LNCaP clone FGC (cell line): ENCODE measurements around the gene FAM98B.

Source experiments
- DNase-seq: peaks from one replicate; pipeline ENCODE4 v3.0.0-alpha.2; 2011; ENCODE audit warnings: low read depth
- H3K4me3 ChIP-seq: 2 replicates; pipeline ENCODE4 v1.5.1; 2011; ENCODE audit warnings: mild to moderate bottlenecking, low read depth, low read length, control low read depth
- TF ChIP-seq, protein P1 (sequence below): IDR thresholded peaks from 2 replicates; pipeline ENCODE4 v1.5.1; 2012; ENCODE audit warnings: mild to moderate bottlenecking; ENCODE audit not compliant: control insufficient read depth, insufficient read depth; ENCODE audit errors: extremely low read depth

Gene FAM98B

DNA sequence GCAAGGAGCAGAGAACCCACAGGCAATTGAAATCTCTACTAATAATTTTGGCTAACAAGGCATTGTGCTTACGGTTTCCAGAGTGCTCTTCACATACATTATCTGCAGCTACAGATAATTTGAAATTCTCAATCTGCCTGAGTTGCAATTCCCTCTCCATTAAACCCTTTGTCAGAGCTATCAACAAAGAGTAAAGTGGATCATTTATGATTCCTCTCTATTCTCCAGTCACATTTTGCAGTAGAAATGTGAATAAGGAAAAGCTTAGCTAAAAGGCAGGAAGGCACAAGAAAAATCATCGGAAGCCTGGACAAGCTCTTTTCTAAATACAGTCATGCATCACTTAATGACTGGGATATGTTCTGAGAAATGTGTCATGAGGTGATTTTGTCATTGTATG lies 49.6 kb downstream of the FAM98B start:
- H3K4me3 ChIP-seq: no peak overlapping the region
- TF ChIP-seq, protein P1, sequence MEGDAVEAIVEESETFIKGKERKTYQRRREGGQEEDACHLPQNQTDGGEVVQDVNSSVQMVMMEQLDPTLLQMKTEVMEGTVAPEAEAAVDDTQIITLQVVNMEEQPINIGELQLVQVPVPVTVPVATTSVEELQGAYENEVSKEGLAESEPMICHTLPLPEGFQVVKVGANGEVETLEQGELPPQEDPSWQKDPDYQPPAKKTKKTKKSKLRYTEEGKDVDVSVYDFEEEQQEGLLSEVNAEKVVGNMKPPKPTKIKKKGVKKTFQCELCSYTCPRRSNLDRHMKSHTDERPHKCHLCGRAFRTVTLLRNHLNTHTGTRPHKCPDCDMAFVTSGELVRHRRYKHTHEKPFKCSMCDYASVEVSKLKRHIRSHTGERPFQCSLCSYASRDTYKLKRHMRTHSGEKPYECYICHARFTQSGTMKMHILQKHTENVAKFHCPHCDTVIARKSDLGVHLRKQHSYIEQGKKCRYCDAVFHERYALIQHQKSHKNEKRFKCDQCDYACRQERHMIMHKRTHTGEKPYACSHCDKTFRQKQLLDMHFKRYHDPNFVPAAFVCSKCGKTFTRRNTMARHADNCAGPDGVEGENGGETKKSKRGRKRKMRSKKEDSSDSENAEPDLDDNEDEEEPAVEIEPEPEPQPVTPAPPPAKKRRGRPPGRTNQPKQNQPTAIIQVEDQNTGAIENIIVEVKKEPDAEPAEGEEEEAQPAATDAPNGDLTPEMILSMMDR: no peak
- DNase-seq: no peak

DNA sequence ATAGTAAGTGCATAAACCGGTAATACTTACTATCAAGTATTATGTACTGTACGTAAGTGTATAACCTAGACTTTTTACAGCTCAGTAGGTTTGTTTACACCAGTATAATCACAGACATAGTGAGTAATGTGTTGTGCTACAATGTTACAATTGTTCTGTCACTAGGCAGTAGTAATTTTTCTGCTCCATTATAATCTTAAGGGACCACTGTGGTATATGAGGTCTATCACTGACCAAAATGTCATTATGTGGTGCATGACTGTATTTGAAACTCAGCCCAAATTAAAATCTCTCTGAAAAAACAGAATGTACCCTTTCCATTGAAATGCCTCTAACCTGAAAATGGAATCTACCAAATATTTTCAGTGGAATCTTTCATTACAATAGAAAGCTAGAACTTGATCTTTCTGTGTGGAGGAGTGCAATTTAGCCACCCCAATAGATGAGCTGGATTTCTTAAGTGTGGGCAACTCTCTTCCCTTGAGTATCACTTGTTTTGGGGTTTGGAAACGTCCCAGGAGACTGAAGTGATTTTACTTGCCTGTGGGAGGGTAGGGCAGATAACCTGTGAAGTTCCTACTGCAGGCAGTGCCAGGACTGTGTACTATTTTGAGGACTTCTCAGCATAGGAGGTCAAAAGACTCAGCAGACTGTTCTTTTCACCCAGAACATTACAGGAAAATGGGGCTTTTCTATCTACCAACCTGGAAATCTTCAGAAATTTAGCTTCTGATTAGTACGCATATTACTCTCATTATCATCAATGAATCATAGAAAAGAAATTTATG lies 50.9 kb downstream of the FAM98B start:
- H3K4me3 ChIP-seq: no peak overlapping the region
- TF ChIP-seq, protein P1: no peak
- no peak for DNase-seq

DNA sequence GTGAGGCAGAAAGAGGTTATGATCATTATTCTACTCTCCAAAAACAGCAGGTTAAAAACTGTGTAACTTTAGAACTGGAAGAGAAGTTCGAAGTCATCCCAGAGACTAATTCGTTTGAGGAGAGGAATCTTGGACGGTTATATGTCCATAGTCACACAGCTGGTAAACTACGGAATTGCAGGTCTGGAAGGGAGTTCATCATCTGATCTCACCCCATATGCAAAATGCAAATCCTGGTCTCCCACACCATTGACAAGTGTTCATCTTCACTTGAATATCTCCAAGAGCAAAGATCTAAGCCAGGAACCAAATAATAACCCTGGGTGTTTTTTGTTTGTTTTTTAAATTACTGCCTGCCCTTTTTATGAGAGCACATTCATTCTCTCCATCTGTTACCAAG lies 53.1 kb downstream of the FAM98B start:
- no peak overlapping the region for H3K4me3 ChIP-seq
- TF ChIP-seq, protein P1: no peak
- no peak for DNase-seq

DNA sequence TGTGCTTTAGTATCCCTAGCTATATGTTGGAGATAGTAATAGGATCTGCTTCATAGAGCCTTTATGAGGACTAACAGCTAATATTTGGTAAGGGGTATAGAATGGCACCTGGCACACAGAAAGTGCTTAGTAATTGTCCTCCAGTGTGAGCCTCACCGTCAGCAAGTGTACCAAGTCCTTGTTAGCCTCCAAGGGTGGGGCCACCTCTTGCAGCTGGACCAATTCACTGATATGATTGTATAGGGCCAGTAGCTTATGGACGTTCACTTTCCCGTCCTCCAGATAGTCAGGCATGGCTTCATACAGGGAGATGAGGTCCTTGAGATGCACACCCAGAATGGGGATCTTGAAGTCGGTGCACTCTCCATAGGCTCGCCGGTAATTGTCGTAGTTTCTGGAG lies 53.6 kb downstream of the FAM98B start:
- no peak overlapping the region for H3K4me3 ChIP-seq
- TF ChIP-seq, protein P1: no peak
- no peak for DNase-seq

DNA sequence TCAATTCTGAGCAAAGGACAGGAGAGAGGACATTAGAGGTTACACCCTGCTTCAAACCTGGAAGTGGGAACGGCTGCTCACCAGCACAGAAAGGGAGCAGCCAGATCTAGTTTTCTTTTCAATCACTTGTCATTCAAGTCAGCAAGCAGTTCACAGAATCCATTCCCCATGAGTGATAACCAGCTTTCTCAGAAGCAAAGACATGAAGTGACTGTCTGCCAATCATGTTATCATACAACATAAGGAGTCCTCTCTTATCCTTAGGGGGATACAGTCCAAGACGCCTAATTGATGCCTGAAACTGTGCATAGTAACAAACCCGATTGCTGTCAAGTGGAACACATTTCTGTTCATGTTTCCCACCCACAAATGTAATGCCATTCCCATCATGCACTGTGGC lies 54.7 kb downstream of the FAM98B start:
- no peak overlapping the region for H3K4me3 ChIP-seq
- TF ChIP-seq, protein P1: no peak
- DNase-seq: no peak

DNA sequence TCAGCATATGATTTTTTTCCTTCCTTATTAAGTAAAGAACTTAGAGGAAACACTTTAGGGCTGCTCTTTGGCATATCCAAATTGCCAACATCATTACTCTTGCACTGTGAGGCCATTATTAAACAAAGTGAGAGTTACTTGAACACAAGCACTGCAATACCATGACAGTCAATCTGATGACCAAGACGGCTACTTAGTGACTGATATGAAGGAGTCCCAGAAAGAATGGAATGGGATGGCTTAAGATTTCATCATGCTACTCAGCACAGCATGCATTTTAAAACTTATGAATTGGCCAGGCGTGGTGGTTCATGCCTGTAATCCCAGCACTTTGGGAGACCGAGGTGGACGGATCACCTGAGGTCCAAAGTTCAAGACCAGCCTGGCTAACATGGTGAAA lies 55.2 kb downstream of the FAM98B start:
- DNase-seq: no peak
- TF ChIP-seq, protein P1: no peak

DNA sequence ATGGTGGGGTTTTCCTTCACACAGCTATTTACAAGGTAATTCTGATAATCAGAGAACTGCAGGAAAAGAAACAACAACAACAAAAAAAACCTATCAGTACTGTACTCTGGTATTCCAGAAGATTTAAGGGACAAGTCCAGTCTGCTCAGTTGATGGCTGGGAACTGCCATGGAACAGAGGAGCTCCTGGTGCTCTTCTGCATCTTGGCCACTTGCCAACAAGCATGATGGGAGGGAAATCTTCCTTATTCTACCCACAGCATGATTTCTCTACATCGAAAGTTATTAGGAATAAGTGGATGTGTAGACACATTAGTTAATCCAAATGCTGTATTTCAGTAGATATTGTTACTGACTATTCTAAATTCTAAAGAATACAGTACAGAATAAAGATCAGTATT lies 59.0 kb downstream of the FAM98B start:
- DNase-seq: no peak
- TF ChIP-seq, protein P1: no peak

More for the DNA sequence above, 55.2 kb downstream of the FAM98B start:
- H3K4me3 ChIP-seq: no peak overlapping the region

More for the DNA sequence above, 59.0 kb downstream of the FAM98B start:
- no peak overlapping the region for H3K4me3 ChIP-seq
